Measurements from ENCODE around the gene TCERG1L.

GRCh38 chr10:131150126-131150525 is 161.4 kb downstream of the TCERG1L start:
- TF ChIP-seq TCF7L2 (IDR thresholded peaks at IDR 0.05; ENCODE audit: low read depth, low read length) (no peak), RAD51 (IDR thresholded peaks at IDR 0.05; ENCODE audit: borderline replicate concordance, low read depth) (no peak), POLR2A (conservative IDR thresholded peaks at IDR 0.05) (no peak), PML (IDR thresholded peaks at IDR 0.05; ENCODE audit: low read length) (no peak)
- TF ChIP-seq, protein P1, sequence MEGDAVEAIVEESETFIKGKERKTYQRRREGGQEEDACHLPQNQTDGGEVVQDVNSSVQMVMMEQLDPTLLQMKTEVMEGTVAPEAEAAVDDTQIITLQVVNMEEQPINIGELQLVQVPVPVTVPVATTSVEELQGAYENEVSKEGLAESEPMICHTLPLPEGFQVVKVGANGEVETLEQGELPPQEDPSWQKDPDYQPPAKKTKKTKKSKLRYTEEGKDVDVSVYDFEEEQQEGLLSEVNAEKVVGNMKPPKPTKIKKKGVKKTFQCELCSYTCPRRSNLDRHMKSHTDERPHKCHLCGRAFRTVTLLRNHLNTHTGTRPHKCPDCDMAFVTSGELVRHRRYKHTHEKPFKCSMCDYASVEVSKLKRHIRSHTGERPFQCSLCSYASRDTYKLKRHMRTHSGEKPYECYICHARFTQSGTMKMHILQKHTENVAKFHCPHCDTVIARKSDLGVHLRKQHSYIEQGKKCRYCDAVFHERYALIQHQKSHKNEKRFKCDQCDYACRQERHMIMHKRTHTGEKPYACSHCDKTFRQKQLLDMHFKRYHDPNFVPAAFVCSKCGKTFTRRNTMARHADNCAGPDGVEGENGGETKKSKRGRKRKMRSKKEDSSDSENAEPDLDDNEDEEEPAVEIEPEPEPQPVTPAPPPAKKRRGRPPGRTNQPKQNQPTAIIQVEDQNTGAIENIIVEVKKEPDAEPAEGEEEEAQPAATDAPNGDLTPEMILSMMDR (IDR thresholded peaks at IDR 0.05 in 2 of 3, conservative IDR thresholded peaks at IDR 0.05 in 1 of 3; ENCODE audit: insufficient read depth in 2 of 3, low read depth in 1 of 3, low read length in 3 of 3) = no peak
